Activated CD4-positive, alpha-beta T cell treated with anti-CD3 and anti-CD28 coated beads for 4 hours (primary cell): ENCODE measurements around the gene PRKAG3.

Experiments used
- DNase-seq, 2 donors: peaks; one replicate each; pipeline ENCODE4 v3.0.0-alpha.2; 2020

Gene PRKAG3

GRCh38 chr2:218812861-218813260 lies 18.7 kb downstream of the PRKAG3 start:
- no peak for DNase-seq

- no peak for DNase-seq
Measured at GRCh38 chr2:218812096-218812815, 19.3 kb downstream of the PRKAG3 start.

GRCh38 chr2:218811382-218811781 lies 20.2 kb downstream of the PRKAG3 start:
- DNase-seq = no peak

- DNase-seq = no peak
Measured at GRCh38 chr2:218810256-218810655, 21.3 kb downstream of the PRKAG3 start.

DNA sequence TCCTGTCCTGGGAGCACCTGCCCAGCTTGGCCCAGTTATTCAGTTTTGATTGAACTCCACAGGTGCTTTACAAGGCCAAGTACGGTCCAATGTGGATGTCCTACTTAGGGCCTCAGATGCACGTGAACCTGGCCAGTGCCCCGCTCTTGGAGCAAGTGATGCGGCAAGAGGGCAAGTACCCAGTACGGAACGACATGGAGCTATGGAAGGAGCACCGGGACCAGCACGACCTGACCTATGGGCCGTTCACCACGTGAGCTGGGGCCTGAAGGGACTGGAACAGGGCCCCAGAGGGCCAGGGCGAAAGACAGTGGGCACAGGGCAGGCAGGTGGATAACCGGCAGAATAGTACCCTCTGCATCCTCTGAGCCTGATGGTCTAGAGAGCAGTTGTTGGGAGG lies 22.1 kb downstream of the PRKAG3 start:
- DNase-seq = no peak

DNA sequence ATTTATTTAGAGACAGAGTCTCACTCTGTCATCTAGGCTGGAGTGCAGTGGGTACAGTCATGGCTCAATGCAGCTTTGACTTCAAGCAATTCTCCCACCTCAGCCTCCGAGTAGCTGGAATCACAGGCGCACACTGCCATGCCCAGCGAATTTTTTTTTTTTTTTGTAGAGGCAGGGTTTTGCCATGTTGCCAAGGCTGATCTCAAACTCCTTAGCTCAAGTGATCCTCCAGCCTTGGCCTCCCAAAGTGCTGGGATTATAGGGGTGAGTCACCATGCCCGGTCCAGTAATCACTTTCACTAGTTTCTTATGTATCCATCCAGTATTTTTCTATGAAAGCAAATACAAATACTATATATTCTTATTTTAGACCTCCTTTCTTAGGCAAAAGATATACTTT lies 24.0 kb downstream of the PRKAG3 start:
- no peak for DNase-seq

DNA sequence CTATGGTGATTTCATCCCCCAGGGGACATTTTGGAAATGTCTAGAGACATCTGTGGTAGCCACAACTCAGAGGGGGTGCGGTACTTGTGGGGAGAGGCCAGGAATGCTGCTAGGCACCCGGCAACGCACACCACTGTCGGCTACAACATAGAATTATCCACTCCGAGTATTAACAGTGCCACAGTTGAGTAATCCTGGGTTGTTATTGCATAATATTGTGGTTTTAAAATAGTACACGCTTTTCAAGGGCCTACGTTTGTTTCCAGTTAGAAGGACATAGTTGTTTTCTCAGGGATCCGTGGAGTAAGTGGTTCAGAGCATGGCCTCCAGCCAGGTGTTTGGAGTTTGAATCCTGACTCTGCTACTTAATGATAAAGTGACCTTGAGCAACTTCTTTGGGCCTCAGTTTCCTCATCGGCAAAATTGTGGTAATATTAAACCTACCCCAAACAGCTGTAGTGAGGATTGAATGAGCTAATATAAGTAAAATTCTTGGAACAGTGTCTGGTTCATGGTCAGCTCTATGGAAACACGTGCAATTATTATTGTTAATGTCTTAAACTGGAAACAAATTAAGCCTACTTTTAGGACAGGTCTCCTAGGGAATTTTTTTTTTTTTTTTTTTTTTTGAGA lies 25.1 kb downstream of the PRKAG3 start:
- DNase-seq = no peak

- DNase-seq = no peak
Measured at GRCh38 chr2:218805627-218806026, 26.0 kb downstream of the PRKAG3 start.

DNA sequence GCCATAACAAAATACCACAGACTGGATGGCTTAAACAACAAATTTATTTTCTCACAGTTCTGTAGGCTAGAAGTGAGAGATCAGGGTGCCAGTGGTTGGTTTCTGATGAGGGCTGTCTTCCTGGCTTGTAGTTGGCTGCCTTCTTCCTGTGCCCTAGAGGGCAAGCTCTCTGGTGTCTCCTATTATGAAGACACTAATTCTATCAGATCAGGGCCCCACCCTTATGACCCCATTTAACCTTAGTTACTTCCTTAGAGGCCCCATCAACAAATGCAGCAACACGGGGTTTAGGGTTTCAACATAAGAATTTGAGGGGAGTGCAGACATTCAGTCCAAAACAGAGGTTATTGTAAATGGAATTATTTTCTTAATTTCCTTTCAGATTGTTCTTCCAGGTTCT lies 26.8 kb downstream of the PRKAG3 start:
- DNase-seq = no peak

DNA sequence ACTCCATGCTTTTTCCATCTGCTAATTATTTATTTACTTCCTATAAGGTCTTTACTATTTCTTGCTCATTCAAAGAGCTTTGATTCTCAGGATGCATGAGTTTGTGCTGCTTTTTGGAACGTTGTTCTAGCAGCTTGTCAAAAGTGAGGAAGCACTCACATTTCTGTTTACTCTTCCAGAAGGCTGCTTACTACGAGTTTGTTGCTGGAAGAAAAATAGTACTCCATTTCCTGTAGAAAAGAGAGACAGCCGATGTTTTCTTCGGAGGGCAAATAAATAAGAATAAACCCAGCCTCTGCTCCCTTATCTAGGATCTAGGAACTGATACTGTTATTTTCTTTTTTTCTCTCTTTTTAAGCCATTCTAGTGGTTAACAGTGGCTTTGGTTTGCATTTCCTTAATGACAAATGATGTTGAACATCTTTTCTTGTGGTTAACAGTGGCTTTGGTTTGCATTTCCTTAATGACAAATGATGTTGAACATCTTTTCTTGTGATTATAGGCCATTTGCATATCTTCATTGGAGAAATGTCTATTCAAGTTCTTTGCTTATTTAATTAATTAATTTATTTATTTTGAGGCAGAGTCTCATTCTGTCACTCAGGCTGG lies 29.1 kb downstream of the PRKAG3 start:
- no peak for DNase-seq

DNA sequence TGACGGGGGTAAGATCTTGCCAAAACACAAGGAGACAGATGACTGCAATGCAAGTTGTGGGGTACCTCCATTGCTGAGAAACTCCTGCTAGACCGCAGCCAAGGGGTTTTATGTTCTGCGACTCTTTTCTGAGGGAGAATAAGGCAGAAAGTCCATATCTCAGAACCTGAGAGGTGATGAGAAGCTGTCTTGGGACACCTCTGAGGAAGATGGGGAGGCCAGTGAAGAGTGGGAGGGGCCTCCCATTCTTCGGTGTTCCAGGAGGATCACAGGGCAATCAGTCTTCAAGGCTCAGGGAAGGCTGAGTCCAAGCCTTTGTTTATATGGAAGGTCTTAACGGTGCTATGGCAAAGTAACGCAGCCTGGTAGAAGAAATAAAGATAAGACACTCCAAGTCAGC lies 31.6 kb downstream of the PRKAG3 start:
- no peak for DNase-seq

DNA sequence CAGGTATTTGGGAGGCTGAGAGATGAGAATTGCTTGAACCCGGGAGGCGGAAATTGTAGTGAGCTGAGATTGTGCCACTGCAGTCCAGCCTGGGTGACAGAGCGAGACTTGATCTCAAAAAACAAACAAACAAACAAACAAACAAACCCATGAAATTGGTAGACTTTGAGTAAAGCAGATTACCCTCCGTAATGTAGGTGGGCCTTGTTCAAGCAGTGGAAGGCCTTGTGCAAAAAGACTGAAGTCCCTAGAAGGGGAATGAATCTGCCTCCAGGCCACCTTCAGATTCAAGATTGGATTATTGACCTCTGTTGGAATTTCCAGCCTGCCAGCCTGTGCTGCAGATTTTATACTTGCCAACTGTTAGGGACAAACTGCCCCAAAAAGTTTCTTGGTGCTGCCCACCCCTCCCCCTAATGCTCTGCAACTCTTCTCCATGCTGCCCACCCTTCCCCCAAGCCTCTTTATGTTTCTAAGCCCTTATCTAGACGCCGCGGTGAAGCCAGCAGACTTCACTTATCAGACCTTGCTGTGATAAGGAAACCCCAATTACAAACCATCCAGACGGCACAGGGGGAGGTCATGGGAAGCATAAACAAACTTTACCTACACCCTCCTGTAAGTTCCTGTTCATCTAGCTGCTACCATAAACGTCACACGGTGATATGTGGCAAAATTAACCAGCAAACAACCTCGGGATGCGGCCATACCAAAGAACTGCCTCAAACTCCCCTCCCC lies 32.7 kb downstream of the PRKAG3 start:
- no peak for DNase-seq

DNA sequence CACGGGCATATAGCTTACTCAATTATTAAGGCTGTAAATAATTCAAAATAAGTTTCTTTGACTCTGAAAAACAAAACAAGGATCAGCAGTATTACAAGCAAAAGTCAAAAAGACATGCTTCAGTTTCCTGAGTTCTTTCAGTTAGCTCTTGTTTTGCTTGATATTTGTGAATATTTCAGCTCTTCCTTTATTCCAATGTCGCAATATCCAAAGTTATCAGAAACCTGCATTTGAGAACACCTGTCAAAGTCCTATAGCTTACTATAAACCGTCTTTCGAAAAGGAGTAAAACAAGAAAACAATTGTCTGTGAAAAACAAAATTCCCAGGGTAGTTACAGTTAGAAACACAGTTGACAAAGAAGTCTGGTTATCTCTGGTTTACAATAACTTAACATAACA lies 34.9 kb downstream of the PRKAG3 start:
- DNase-seq = no peak

DNA sequence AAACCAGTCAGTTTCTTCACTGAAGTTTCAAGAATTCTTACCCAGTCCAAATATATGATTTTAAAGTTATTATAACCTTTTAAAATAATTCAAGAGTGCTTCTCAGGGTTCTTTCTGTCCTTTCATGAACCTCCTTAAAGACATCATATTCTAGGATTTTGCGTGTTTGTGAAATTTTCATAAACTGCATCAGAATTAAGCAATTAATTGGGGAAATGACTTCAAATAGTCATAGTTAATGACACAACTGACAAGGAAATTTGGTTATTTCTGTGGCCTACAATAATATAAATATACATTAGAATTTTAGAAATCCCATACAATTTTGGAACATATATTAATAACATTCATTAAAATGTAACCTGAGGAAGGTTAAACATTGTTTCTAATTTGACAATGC lies 39.2 kb downstream of the PRKAG3 start:
- DNase-seq = no peak

DNA sequence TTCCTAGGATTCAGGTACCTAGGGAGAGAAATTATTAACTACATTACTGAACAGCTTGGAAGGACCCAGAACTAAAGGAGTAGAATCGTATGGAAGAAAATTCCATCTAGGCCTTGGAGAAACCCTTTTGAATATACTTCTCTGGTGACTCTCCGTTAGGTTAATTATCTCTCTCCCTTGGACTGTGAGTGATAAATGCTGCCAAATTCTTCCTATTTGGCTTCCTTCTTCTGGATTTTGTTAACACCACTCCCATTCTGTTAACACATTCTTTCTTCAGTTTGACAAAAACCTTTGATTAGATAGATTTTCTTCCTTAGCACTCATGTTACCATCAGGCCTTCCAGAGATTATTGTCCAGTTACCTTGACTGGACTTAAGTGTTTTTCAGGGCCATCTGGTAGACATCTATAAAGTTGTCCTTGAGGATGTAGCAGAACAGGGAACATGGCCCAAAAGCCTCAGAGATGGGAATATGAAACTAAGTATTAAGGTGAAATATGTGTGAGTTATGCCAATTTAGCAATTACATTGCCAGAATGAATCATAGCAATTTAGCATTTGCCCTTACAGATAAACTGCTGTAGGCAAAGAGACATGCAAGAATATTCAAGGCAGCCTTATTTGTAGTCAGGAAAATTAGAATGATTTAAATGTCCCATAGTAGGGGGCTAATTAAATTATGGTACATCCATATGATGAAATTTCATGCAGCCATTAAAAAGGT lies 42.9 kb downstream of the PRKAG3 start:
- DNase-seq = no peak

DNA sequence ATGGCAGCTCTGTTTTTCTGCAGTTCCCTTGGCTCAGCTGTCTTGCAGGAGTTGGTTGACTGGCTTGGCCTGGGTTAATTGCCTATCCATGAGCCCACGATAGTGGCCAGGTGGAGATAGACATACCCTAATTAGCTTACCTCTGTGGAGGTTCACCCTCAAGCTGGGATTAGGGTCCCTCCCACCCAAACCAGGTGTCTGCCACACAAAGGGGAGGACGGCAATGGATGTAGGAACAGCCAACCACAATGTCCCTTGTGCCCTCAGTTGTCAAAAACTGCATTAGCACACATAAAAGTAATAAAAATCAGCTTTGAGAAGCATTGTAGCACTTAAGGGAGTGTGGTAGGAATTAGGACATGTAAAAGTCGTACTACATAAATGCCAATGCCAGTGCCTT lies 45.5 kb downstream of the PRKAG3 start:
- DNase-seq = no peak

DNA sequence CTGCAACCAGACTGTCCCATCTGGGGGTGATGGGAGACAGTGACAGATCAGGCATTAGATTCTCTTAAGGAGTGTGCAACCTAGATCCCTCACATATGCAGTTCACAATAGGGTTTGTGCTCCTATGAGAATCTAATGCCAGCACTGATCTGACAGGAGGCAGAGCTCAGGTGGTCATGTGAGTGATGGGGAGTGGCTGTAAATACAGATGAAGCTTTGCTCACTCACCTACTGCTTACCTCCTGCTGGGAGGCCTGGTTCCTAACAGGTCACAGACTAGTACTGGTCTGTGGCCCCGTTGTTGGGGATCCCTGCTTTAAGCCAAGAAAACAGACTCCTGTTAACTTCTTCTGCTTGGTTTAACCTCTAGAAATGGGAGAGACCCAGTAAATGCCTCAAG lies 46.5 kb downstream of the PRKAG3 start:
- DNase-seq = no peak

DNA sequence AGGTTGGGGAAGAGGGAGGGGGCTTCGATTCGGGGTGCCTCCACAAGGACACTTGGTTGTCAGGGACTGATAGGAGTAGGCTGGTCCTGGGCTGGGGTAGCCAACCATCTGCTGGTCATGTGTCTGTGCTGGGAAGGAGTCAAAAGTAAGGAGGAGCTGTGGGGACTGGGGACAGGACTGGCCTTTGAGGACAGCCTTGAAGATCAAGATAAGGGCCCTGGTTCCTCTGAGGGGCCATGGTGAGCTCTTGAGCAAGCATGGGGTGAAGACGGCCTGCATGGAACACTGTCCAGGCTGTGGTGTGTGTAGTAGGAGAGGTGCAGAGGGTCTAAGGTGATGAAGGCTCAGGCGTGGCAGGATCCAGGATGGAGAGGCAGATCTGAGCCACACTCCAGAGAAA lies 47.9 kb downstream of the PRKAG3 start:
- no peak for DNase-seq

DNA sequence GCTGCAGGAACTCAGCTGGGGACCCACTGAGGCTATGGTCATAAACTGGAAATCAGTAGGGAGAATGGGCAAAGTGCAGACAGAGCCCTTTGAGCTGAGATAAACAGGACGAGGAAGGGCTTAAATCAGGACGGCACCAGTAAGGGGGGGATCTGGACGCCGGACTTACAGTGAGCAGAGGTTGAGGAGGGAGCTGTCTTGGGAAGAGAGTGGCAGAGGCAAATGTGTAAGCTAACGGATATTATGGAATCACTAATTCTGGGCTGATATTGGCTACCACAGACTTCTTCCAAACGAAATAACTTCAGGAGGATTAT lies 49.1 kb downstream of the PRKAG3 start:
- DNase-seq = no peak

DNA sequence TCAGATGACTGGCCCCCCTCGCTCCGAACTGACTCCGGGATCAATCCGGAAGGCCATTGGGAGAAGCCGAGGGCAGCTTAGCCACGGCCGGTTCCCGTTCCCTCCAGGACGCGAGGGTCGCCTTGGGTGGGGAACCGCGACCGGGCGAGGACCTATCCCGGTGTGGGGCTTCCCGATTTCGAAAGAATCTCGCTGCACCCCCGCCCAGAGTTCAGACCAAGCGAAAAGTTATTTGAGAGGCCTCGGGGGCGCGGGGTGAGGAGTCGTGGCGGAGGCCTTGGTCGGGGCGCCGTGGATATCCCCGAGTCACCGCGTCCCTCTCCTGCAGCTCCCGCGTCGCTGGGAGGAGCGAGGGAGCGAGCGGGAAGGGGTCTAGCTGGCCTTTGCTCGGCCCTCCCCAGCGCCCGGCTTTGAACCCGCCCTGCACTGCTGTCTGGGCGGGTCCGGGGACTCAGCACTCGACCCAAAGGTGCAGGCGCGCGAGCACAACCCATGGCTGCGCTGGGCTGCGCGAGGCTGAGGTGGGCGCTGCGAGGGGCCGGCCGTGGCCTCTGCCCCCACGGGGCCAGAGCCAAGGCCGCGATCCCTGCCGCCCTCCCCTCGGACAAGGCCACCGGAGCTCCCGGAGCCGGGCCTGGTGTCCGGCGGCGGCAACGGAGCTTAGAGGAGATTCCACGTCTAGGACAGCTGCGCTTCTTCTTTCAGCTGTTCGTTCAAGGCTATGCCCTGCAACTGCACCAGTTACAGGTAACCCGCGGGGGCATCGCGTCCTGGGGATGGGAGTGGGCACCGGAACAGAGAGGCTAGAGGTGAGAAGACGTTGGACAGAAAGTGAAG lies 49.7 kb downstream of the PRKAG3 start, which contains the start of gene CYP27A1:
TSS of gene CYP27A1 (plus strand) at position 457 of the 837 bp plus-strand sequence. CDS start at position 493, 36 bp downstream.
- no peak for DNase-seq

DNA sequence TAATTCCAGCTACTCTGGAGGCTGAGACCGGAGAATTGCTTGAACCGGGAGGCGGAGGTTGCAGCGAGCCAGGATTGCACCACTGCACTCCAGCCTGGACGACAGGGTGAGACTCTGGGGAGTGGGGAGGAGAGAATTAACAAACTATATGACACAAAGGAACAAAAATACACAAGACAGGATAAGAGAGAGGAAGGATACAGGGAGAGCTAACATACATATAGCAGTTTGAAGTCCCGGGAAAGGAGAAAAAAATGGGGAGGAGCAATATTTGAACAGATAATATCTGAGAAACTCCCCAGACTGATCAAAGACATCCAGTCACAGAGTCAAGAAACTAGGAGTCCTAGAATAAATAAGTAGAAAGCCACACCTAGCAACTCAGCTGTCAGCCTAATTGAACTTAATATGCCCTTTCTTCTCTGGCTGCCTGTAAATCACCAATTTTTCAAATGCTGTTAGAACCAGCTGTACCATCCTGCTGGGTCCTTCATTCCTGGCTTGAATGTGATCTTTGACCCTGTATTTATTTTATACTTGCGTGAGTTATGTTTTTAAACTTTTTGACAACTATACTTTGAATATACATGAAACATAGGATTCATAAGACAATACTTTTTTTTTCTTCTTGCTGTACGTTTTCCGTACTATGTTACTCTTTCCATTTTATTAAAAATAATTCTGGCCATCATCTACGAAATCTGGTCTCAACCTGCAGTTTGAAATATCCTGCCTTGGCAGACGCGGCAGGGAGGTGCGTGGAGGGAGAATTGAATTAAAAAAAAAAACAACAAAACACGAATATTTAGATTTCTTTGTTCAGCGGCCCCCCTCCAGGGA lies 50.5 kb downstream of the PRKAG3 start:
- no peak for DNase-seq
